Measurements from ENCODE around the gene PSKH1.
"Not testable (repeated sequence)": the region's sequence is repeated elsewhere in the genome, so short reads cannot be mapped to it uniquely, and the experiment has no call there.

PSKH1 gene

GRCh38 chr16:67888331-67888730, 4.7 kb upstream of the PSKH1 start:
- no peak for DNase-seq (ENCODE audit: low spot score)

GRCh38 chr16:67892375-67892774, 679 bp upstream of the PSKH1 start:
- DNase-seq (ENCODE audit: low spot score), result no peak

GRCh38 chr16:67893743-67894399, 817 bp downstream of the PSKH1 start:
- no peak for DNase-seq (ENCODE audit: low spot score)

- DNase-seq (ENCODE audit: low spot score), result no peak
Measured at GRCh38 chr16:67897231-67897630, 4.2 kb downstream of the PSKH1 start.

- DNase-seq (ENCODE audit: low spot score), result no peak
Measured at GRCh38 chr16:67901734-67902133, 8.7 kb downstream of the PSKH1 start.

- no peak for DNase-seq (ENCODE audit: low spot score)
Measured at GRCh38 chr16:67902831-67903230, 9.8 kb downstream of the PSKH1 start.

GRCh38 chr16:67907397-67908180, 14.5 kb downstream of the PSKH1 start:
- DNase-seq (ENCODE audit: low spot score), result no peak

GRCh38 chr16:67909056-67909742, 16.1 kb downstream of the PSKH1 start:
- DNase-seq (ENCODE audit: low spot score), result no peak

- DNase-seq (ENCODE audit: low spot score), result no peak
Measured at GRCh38 chr16:67910158-67910557, 17.1 kb downstream of the PSKH1 start.

- no peak for DNase-seq (ENCODE audit: low spot score)
Measured at GRCh38 chr16:67914758-67915495, 21.9 kb downstream of the PSKH1 start.

- DNase-seq (ENCODE audit: low spot score), result not testable (repeated sequence)
Measured at GRCh38 chr16:67915496-67915769, 22.4 kb downstream of the PSKH1 start.

GRCh38 chr16:67915831-67916723, 23.0 kb downstream of the PSKH1 start:
- no peak for DNase-seq (ENCODE audit: low spot score)

GRCh38 chr16:67917140-67917851, 24.2 kb downstream of the PSKH1 start:
- no peak for DNase-seq (ENCODE audit: low spot score)

- DNase-seq (ENCODE audit: low spot score), result peak; percentile 63
Measured at GRCh38 chr16:67917852-67918236, 24.8 kb downstream of the PSKH1 start.

GRCh38 chr16:67919622-67920221, 26.7 kb downstream of the PSKH1 start:
- no peak for DNase-seq (ENCODE audit: low spot score)

- DNase-seq (ENCODE audit: low spot score), result no peak
Measured at GRCh38 chr16:67922221-67922620, 29.2 kb downstream of the PSKH1 start.

GRCh38 chr16:67922740-67923139, 29.7 kb downstream of the PSKH1 start:
- no peak for DNase-seq (ENCODE audit: low spot score)

GRCh38 chr16:67923414-67924116, 30.5 kb downstream of the PSKH1 start:
- DNase-seq (ENCODE audit: low spot score), result no peak

- no peak for DNase-seq (ENCODE audit: low spot score)
Measured at GRCh38 chr16:67924140-67924906, 31.3 kb downstream of the PSKH1 start.
